Thyroid gland (tissue), 4 donors: ENCODE results near the gene RSRC1.

Source experiments
- CTCF ChIP-seq, 6 experiments: fragments of 200-600 bp in 3 of 6; fragments of 450-650 bp in 3 of 6; sonication (generic) in 3 of 6; IDR thresholded peaks; one replicate each; pipeline ENCODE4 v1.5.1; 2016 to 2019; ENCODE audit warnings: antibody characterized with exemption in 6 of 6, mild to moderate bottlenecking in 2 of 6, inconsistent platforms in 1 of 6, moderate library complexity in 1 of 6
- POLR2A ChIP-seq, 2 donors: fragments of 450-650 bp; IDR thresholded peaks; one replicate each; pipeline ENCODE4 v1.6.1; 2017; ENCODE audit warnings: antibody characterized with exemption in 2 of 2, mild to moderate bottlenecking in 2 of 2, moderate library complexity in 1 of 2

- TF ChIP-seq CTCF (IDR thresholded peaks at IDR 0.05) (no peak), POLR2A (IDR thresholded peaks at IDR 0.05) (no peak)
These were observed 155.0 kb downstream of the RSRC1 start for GRCh38 chr3:158264894-158265293.
